CD14-positive monocyte (primary cell): ENCODE results near the gene GNA12. TPM values are rescaled to one million over a fixed set of nuclear protein-coding genes. Genes with fewer than 3 reads are reported as not detected.
A peak's percentile ranks its signal among the peaks of the same experiment; 100 is the strongest.

Source experiments
- DNase-seq, 3 donors: peaks; one replicate each; pipeline ENCODE4 v3.0.0-alpha.2; 2011 to 2022
- H2AFZ ChIP-seq: 2 replicates; pipeline ENCODE4 v1.6.0; 2012; ENCODE audit warnings: mild to moderate bottlenecking, low read depth, low read length, inconsistent platforms; ENCODE audit not compliant: insufficient read depth, poor library complexity, severe bottlenecking
- H3K27ac ChIP-seq, 2 donors: 1 replicate in 1 of 2; 2 replicates in 1 of 2; pipeline ENCODE4 v1.5.1; 2012 to 2013; ENCODE audit warnings: low read length in 2 of 2, control low read depth in 1 of 2, inconsistent platforms in 1 of 2, low read depth in 1 of 2, mild to moderate bottlenecking in 1 of 2
- H3K27me3 ChIP-seq, 2 donors: one replicate each; pipeline versions ENCODE4 v1.6.0 to v1.6.1; 2011 to 2013; ENCODE audit warnings: low read length in 2 of 2; ENCODE audit not compliant: control insufficient read depth in 2 of 2, insufficient read depth in 2 of 2
- H3K36me3 ChIP-seq, 2 donors: replicated peaks in 1 of 2; 1 replicate in 1 of 2; 2 replicates in 1 of 2; pipeline versions ENCODE4 v1.5.1 to v1.6.1; 2012 to 2013; ENCODE audit warnings: low read length in 2 of 2, control low read depth in 1 of 2, inconsistent platforms in 1 of 2, mild to moderate bottlenecking in 1 of 2; ENCODE audit not compliant: insufficient read depth in 2 of 2, control insufficient read depth in 1 of 2
- H3K4me1 ChIP-seq, 2 donors: 1 replicate in 1 of 2; 2 replicates in 1 of 2; pipeline versions ENCODE4 v1.5.1 to v1.6.1; 2012 to 2013; ENCODE audit warnings: low read length in 2 of 2, control low read depth in 1 of 2, inconsistent platforms in 1 of 2, mild to moderate bottlenecking in 1 of 2, moderate library complexity in 1 of 2; ENCODE audit not compliant: insufficient read depth in 2 of 2, control insufficient read depth in 1 of 2
- H3K4me2 ChIP-seq: replicated peaks from 2 replicates; pipeline ENCODE3; 2012; ENCODE audit warnings: low read length, moderate library complexity, mild to moderate bottlenecking; ENCODE audit not compliant: poor library complexity, severe bottlenecking; ENCODE audit errors: extremely low read depth
- H3K4me3 ChIP-seq, 3 experiments: fragments of 200-600 bp in 1 of 3; sonication (generic) in 1 of 3; replicated peaks in 1 of 3; 1 replicate in 2 of 3; 2 replicates in 1 of 3; pipeline ENCODE4 v1.5.1; 2011 to 2013; ENCODE audit warnings: low read length in 3 of 3, mild to moderate bottlenecking in 3 of 3, control low read depth in 2 of 3, low read depth in 2 of 3, inconsistent platforms in 1 of 3, moderate library complexity in 1 of 3
- H3K79me2 ChIP-seq: 2 replicates; pipeline ENCODE4 v1.6.0; 2012; ENCODE audit warnings: mild to moderate bottlenecking, control low read depth, inconsistent platforms, low read length, moderate library complexity; ENCODE audit not compliant: insufficient read depth
- H3K9ac ChIP-seq: 2 replicates; pipeline ENCODE4 v1.6.0; 2017; ENCODE audit warnings: low read length, mild to moderate bottlenecking; ENCODE audit not compliant: insufficient read depth, poor library complexity, severe bottlenecking
- H3K9me3 ChIP-seq, 2 donors: replicated peaks in 1 of 2; 1 replicate in 1 of 2; 2 replicates in 1 of 2; pipeline versions ENCODE4 v1.5.1 to v1.6.1; 2012 to 2013; ENCODE audit warnings: low read length in 2 of 2, control low read depth in 1 of 2; ENCODE audit not compliant: control insufficient read depth in 1 of 2, insufficient read depth in 1 of 2
- H4K20me1 ChIP-seq: 2 replicates; pipeline ENCODE4 v1.6.0; 2012; ENCODE audit warnings: mild to moderate bottlenecking, low read length, control low read depth, moderate library complexity; ENCODE audit not compliant: insufficient read depth
- H3K27ac Mint-ChIP-seq, 7 donors: one replicate each; pipeline ENCODE4 v1.8.0; 2020; ENCODE audit warnings: mild to moderate bottlenecking in 7 of 7, mixed read lengths in 7 of 7, moderate library complexity in 6 of 7, inconsistent platforms in 2 of 7
- H3K27me3 Mint-ChIP-seq, 3 donors: one replicate each; pipeline ENCODE4 v1.8.0; 2021 to 2022; ENCODE audit warnings: low read depth in 3 of 3, mild to moderate bottlenecking in 3 of 3, mixed read lengths in 3 of 3, moderate library complexity in 3 of 3, inconsistent platforms in 1 of 3
- H3K36me3 Mint-ChIP-seq, 2 donors: one replicate each; pipeline ENCODE4 v1.8.0; 2020; ENCODE audit warnings: mixed read lengths in 2 of 2, inconsistent platforms in 1 of 2, mild to moderate bottlenecking in 1 of 2
- H3K4me1 Mint-ChIP-seq: one replicate; pipeline ENCODE4 v1.8.0; 2020; ENCODE audit warnings: mild to moderate bottlenecking, mixed read lengths
- H3K4me3 Mint-ChIP-seq, 2 donors: one replicate each; pipeline ENCODE4 v1.8.0; 2020; ENCODE audit warnings: mild to moderate bottlenecking in 2 of 2, mixed read lengths in 2 of 2, moderate library complexity in 1 of 2
- H3K9me3 Mint-ChIP-seq, 7 donors: one replicate each; pipeline ENCODE4 v1.8.0; 2020 to 2022; ENCODE audit warnings: mixed read lengths in 7 of 7, mild to moderate bottlenecking in 6 of 7, moderate library complexity in 6 of 7, inconsistent platforms in 2 of 7
- CTCF ChIP-seq: fragments of 200-600 bp; IDR thresholded peaks from one replicate; pipeline ENCODE4 v1.8.0; 2022; ENCODE audit warnings: antibody characterized with exemption, mild to moderate bottlenecking
- WGBS: methylation state at CpG from one replicate; pipeline ENCODE4 v1.1.5; 2013; ENCODE audit warnings: missing lambda C conversion rate; ENCODE audit not compliant: insufficient coverage; 5-methylcytosine and 5-hydroxymethylcytosine counted together
- intact Hi-C, 2 donors: fragments of 100-400 bp; cut with micrococcal nuclease; formaldehyde crosslinking; loops; one replicate each; pipeline versions ENCODE4 v1.15.0 to v1.15.1; 2023
- polyA plus RNA-seq, 3 donors: library from polyadenylated mRNA; depleted of rRNA in 1 of 3; unstranded in 2 of 3; stranded (reverse) in 1 of 3; fragments of 300-500 nt in 2 of 3; fragments of >200 nt in 1 of 3; fragmentation: Illumina TruSeq in 2 of 3; gene quantifications; 1 replicate in 2 of 3; 2 replicates in 1 of 3; pipeline ENCODE4 v1.2.3, GENCODE V29; 2012 to 2021

GNA12 gene
- polyA plus RNA-seq, 3 donors, result 3.4 to 25.9 (median 10.6) TPM

GRCh38 chr7:2810682-2811415, 33.3 kb downstream of the GNA12 start:
- peak overlapping the region in 5 of 7 donors; percentile 26 to 77 (median 70) for H3K27ac Mint-ChIP-seq
- Histone ChIP-seq H3K4me2 (no peak overlapping the region), H4K20me1 (peaks cover 12% of the 10 kb centered on the region), H3K4me3 (no peak overlapping the region), H3K9me3 (no peaks in the 10 kb centered on the region), H3K9ac (no peak overlapping the region), H3K27ac (no peak overlapping the region), H3K36me3 (no peaks in the 10 kb centered on the region), H3K4me1 (peaks cover 22 to 33% of the 10 kb centered on the region in 2 donors), H2AFZ (no peak overlapping the region), H3K27me3 (no peaks in the 10 kb centered on the region), H3K79me2 (peaks cover 6% of the 10 kb centered on the region)
- H3K27me3 Mint-ChIP-seq, result peaks cover 0 to 3% (median 0%) of the 10 kb centered on the region in 3 donors
- peak overlapping the region in 1 of 2 donors; percentile 21 for H3K4me3 Mint-ChIP-seq
- peaks cover 34 to 42% of the 10 kb centered on the region in 2 donors for H3K36me3 Mint-ChIP-seq
- intact Hi-C loops, result no loop called here
- no peak for TF ChIP-seq CTCF
- WGBS, result 61% methylated on average over 14 of the region's 16 CpGs
- DNase-seq, result no peak
- peaks cover 52% of the 10 kb centered on the region for H3K4me1 Mint-ChIP-seq
- H3K9me3 Mint-ChIP-seq, result peaks cover 0 to 2% (median 0%) of the 10 kb centered on the region in 7 donors

GRCh38 chr7:2809903-2810625, 34.0 kb downstream of the GNA12 start:
- no peak for TF ChIP-seq CTCF
- Histone ChIP-seq H3K27ac (no peak overlapping the region), H3K4me2 (no peak overlapping the region), H3K27me3 (no peaks in the 10 kb centered on the region), H3K79me2 (peaks cover 10% of the 10 kb centered on the region), H3K36me3 (no peaks in the 10 kb centered on the region), H4K20me1 (peaks cover 12% of the 10 kb centered on the region), H3K9ac (no peak overlapping the region), H2AFZ (no peak overlapping the region), H3K9me3 (no peaks in the 10 kb centered on the region), H3K4me1 (peaks cover 22 to 33% of the 10 kb centered on the region in 2 donors), H3K4me3 (no peak overlapping the region)
- no peak for DNase-seq
- Mint-ChIP-seq H3K4me1 (peaks cover 54% of the 10 kb centered on the region), H3K27me3 (peaks cover 0 to 3% (median 0%) of the 10 kb centered on the region in 3 donors), H3K9me3 (peaks cover 0 to 2% (median 0%) of the 10 kb centered on the region in 7 donors), H3K27ac (peak overlapping the region in 1 of 7 donors; percentile 70), H3K36me3 (peaks cover 30 to 36% of the 10 kb centered on the region in 2 donors), H3K4me3 (peak overlapping the region in 1 of 2 donors; percentile 19)
- intact Hi-C loops, result no loop called here
- 100% methylated on average over 2 of the region's 8 CpGs for WGBS
